Esophagus squamous epithelium (tissue), 5 donors: ENCODE results near the gene CIZ1. TPM values are rescaled to one million over a fixed set of nuclear protein-coding genes. Genes with fewer than 3 reads are reported as not detected.
A peak's percentile ranks its signal among the peaks of the same experiment; 100 is the strongest.

Source experiments
- DNase-seq: peaks from one replicate; lab custom pipeline; 2025; lab: John Stamatoyannopoulos, UW
- H3K27ac ChIP-seq, 4 donors: fragments of 200-600 bp; sonication (generic); one replicate each; pipeline ENCODE4 v1.5.1; 2016 to 2019; ENCODE audit warnings: mild to moderate bottlenecking in 1 of 4
- H3K27me3 ChIP-seq, 4 donors: fragments of 200-600 bp; sonication (generic); 1 replicate in 3 of 4; 2 replicates in 1 of 4; pipeline versions ENCODE4 v1.5.1 to v1.6.0; 2017 to 2021; ENCODE audit warnings: antibody characterized with exemption in 1 of 4
- H3K36me3 ChIP-seq, 3 donors: fragments of 200-600 bp; sonication (generic); one replicate each; pipeline ENCODE4 v1.5.1; 2016 to 2019
- H3K4me1 ChIP-seq, 3 donors: fragments of 200-600 bp; sonication (generic); one replicate each; pipeline ENCODE4 v1.5.1; 2017 to 2019
- H3K4me3 ChIP-seq, 4 donors: fragments of 200-600 bp; sonication (generic); 1 replicate in 3 of 4; 2 replicates in 1 of 4; pipeline ENCODE4 v1.5.1; 2016 to 2019; ENCODE audit warnings: mild to moderate bottlenecking in 2 of 4, moderate library complexity in 1 of 4
- H3K9me3 ChIP-seq, 3 donors: fragments of 200-600 bp; sonication (generic); one replicate each; pipeline ENCODE4 v1.5.1; 2016 to 2019
- CTCF ChIP-seq, 6 experiments: fragments of 450-650 bp in 4 of 6; fragments of 200-600 bp in 2 of 6; sonication (generic) in 2 of 6; IDR thresholded peaks; one replicate each; pipeline ENCODE4 v1.5.1; 2016 to 2019; ENCODE audit warnings: antibody characterized with exemption in 6 of 6, mild to moderate bottlenecking in 4 of 6, moderate library complexity in 4 of 6
- POLR2A ChIP-seq, 4 donors: fragments of 450-650 bp; IDR thresholded peaks; one replicate each; pipeline ENCODE4 v1.6.1; 2017; ENCODE audit warnings: antibody characterized with exemption in 4 of 4, mild to moderate bottlenecking in 4 of 4, moderate library complexity in 3 of 4
- WGBS, 2 donors: methylation state at CpG; one replicate each; pipeline ENCODE4 v1.1.5; 2018; 5-methylcytosine and 5-hydroxymethylcytosine counted together
- intact Hi-C: fragments of 100-400 bp; cut with DNase I; formaldehyde crosslinking; loops from one replicate; pipeline ENCODE4 v1.15.0; 2022
- total RNA-seq, 4 donors: library from RNA; depleted of rRNA; stranded (reverse); fragments of >200 nt; gene quantifications; one replicate each; pipeline ENCODE4 v1.1.0, GENCODE V29; 2016
- donor health status: DM: yes; HTN: yes; CAD: no.

Gene CIZ1
- total RNA-seq, 4 donors from 2014 or later, result 31.0 to 74.6 (median 43.7) TPM

GRCh38 chr9:128213746-128214497 lies 22.6 kb upstream of the CIZ1 start:
- 89% methylated on average over 8 to 10 of the region's 12 CpGs for WGBS, 2 donors
- Histone ChIP-seq H3K4me1 (peaks cover 13 to 48% (median 14%) of the 10 kb centered on the region in 3 donors), H3K27ac (peak overlapping the region in 1 of 4 donors; percentile 14), H3K4me3 (no peak overlapping the region), H3K36me3 (no peaks in the 10 kb centered on the region), H3K27me3 (no peaks in the 10 kb centered on the region), H3K9me3 (no peaks in the 10 kb centered on the region)
- DNase-seq, result no peak
- TF ChIP-seq POLR2A (IDR thresholded peaks at IDR 0.05) (no peak), CTCF (IDR thresholded peaks at IDR 0.05) (no peak)
- intact Hi-C loops, result no loop called here

- intact Hi-C loops, result no loop called here
- H3K27ac ChIP-seq, result peak overlapping the region in 2 of 4 donors; percentile 11 to 32
- no peak for DNase-seq
- peaks cover 4 to 37% (median 9%) of the 10 kb centered on the region in 3 donors for H3K4me1 ChIP-seq
- H3K4me3 ChIP-seq, result no peak overlapping the region
- WGBS, 2 donors, result 90 to 100% methylated on average over 1 to 2 of the region's 2 CpGs
- H3K9me3 ChIP-seq, result no peaks in the 10 kb centered on the region
- no peaks in the 10 kb centered on the region for H3K36me3 ChIP-seq
- no peak for TF ChIP-seq CTCF (IDR thresholded peaks at IDR 0.05)
- no peak for TF ChIP-seq POLR2A (IDR thresholded peaks at IDR 0.05)
- no peaks in the 10 kb centered on the region for H3K27me3 ChIP-seq
Measured at GRCh38 chr9:128211981-128212281, 20.6 kb upstream of the CIZ1 start.

- Histone ChIP-seq H3K4me1 (peaks cover 2 to 37% (median 6%) of the 10 kb centered on the region in 3 donors), H3K27me3 (no peaks in the 10 kb centered on the region), H3K4me3 (no peak overlapping the region), H3K36me3 (no peaks in the 10 kb centered on the region), H3K9me3 (no peaks in the 10 kb centered on the region), H3K27ac (peak overlapping the region in 2 of 4 donors; percentile 11 to 32)
- TF ChIP-seq POLR2A (IDR thresholded peaks at IDR 0.05), result no peak
- no peak for TF ChIP-seq CTCF (IDR thresholded peaks at IDR 0.05)
- 49 to 54% methylated on average over 12 of the region's 12 CpGs for WGBS, 2 donors
- DNase-seq, result no peak
- intact Hi-C loops, result no loop called here
Measured at GRCh38 chr9:128211186-128211980, 20.0 kb upstream of the CIZ1 start.

GRCh38 chr9:128208946-128209669 lies 17.7 kb upstream of the CIZ1 start:
- Histone ChIP-seq H3K9me3 (no peaks in the 10 kb centered on the region), H3K36me3 (no peaks in the 10 kb centered on the region), H3K27ac (no peak overlapping the region), H3K27me3 (peaks cover 0 to 20% (median under 1%) of the 10 kb centered on the region in 4 donors), H3K4me3 (no peak overlapping the region), H3K4me1 (peaks cover 7 to 41% (median 8%) of the 10 kb centered on the region in 3 donors)
- no peak for DNase-seq
- intact Hi-C loops, result no loop called here
- WGBS, 2 donors, result 54 to 67% methylated on average over 9 to 14 of the region's 15 CpGs
- TF ChIP-seq POLR2A (IDR thresholded peaks at IDR 0.05), result no peak
- TF ChIP-seq CTCF (IDR thresholded peaks at IDR 0.05), result no peak
